DND-41 (cell line): Measurements from ENCODE around the gene CUL4B.

ENCODE experiments used
- ATAC-seq: fragments of 200-7000 bp; cut with Tn5 transposase; 3 replicates; pipeline ENCODE4 v1.9.1; 2021; ENCODE audit warnings: low read depth; ENCODE audit not compliant: insufficient read depth
- DNase-seq: peaks from one replicate; pipeline ENCODE4 v3.0.0-alpha.2; 2020
- H2AFZ ChIP-seq: 2 replicates; pipeline ENCODE4 v1.6.0; 2012; ENCODE audit warnings: low read depth, low read length
- H3K27ac ChIP-seq: 2 replicates; pipeline ENCODE4 v1.5.1; 2012; ENCODE audit warnings: low read length, inconsistent platforms
- H3K27me3 ChIP-seq: fragments of 200-600 bp; sonication (generic); 2 replicates; pipeline ENCODE4 v1.6.0; 2012; ENCODE audit warnings: low read length, mild to moderate bottlenecking, inconsistent platforms; ENCODE audit not compliant: insufficient read depth, poor library complexity
- H3K36me3 ChIP-seq: 2 replicates; pipeline ENCODE4 v1.5.1; 2012; ENCODE audit warnings: low read length, inconsistent platforms; ENCODE audit not compliant: insufficient read depth
- H3K4me1 ChIP-seq: 2 replicates; pipeline ENCODE4 v1.5.1; 2012; ENCODE audit warnings: mild to moderate bottlenecking, low read length; ENCODE audit not compliant: insufficient read depth
- H3K4me2 ChIP-seq: 2 replicates; pipeline ENCODE4 v1.6.0; 2012; ENCODE audit warnings: mild to moderate bottlenecking, moderate library complexity, low read length, inconsistent platforms; ENCODE audit not compliant: insufficient read depth
- H3K4me3 ChIP-seq, 2 experiments: fragments of 200-600 bp in 1 of 2; shearing (Covaris generic) in 1 of 2; 2 replicates each; pipeline ENCODE4 v1.5.1; 2012 to 2016; ENCODE audit warnings: inconsistent platforms in 2 of 2, low read length in 2 of 2, mild to moderate bottlenecking in 2 of 2, low read depth in 1 of 2, moderate library complexity in 1 of 2
- H3K79me2 ChIP-seq: 2 replicates; pipeline ENCODE4 v1.6.0; 2012; ENCODE audit warnings: low read length, inconsistent platforms; ENCODE audit not compliant: insufficient read depth
- H3K9ac ChIP-seq: 2 replicates; pipeline ENCODE4 v1.6.0; 2012; ENCODE audit warnings: low read depth, mild to moderate bottlenecking, inconsistent platforms, low read length, moderate library complexity
- H3K9me3 ChIP-seq: 2 replicates; pipeline ENCODE4 v1.5.1; 2012; ENCODE audit warnings: low read length, moderate library complexity, mild to moderate bottlenecking, inconsistent platforms; ENCODE audit not compliant: insufficient read depth, severe bottlenecking
- H4K20me1 ChIP-seq: 2 replicates; pipeline ENCODE4 v1.6.0; 2012; ENCODE audit warnings: low read length; ENCODE audit not compliant: insufficient read depth
- EZH2 ChIP-seq: IDR thresholded peaks from 3 replicates; pipeline ENCODE4 v1.6.1; 2012; ENCODE audit warnings: borderline replicate concordance, low read depth, mild to moderate bottlenecking, moderate library complexity, low read length, inconsistent platforms; ENCODE audit not compliant: severe bottlenecking
- TF ChIP-seq, protein P1 (sequence below): IDR thresholded peaks from 2 replicates; pipeline ENCODE4 v1.5.1; 2012; ENCODE audit warnings: borderline replicate concordance, low read length, moderate library complexity, mild to moderate bottlenecking; ENCODE audit not compliant: poor library complexity, severe bottlenecking; ENCODE audit errors: extremely low read depth

CUL4B gene

GRCh38 chrX:120517936-120518335 lies 42.8 kb downstream of the CUL4B start:
- H3K4me1 ChIP-seq, result no peaks in the 10 kb centered on the region
- no peak for ATAC-seq
- DNase-seq, result no peak
- H3K27ac ChIP-seq, result no peak overlapping the region
- H3K4me2 ChIP-seq, result no peak overlapping the region
- no peak overlapping the region for H3K9ac ChIP-seq
- H3K27me3 ChIP-seq, result no peaks in the 10 kb centered on the region
- no peaks in the 10 kb centered on the region for H3K79me2 ChIP-seq
- no peak overlapping the region for H3K4me3 ChIP-seq
- no peaks in the 10 kb centered on the region for H3K9me3 ChIP-seq
- H3K36me3 ChIP-seq, result no peaks in the 10 kb centered on the region
- no peaks in the 10 kb centered on the region for H4K20me1 ChIP-seq
- H2AFZ ChIP-seq, result no peak overlapping the region
- TF ChIP-seq, protein P1, sequence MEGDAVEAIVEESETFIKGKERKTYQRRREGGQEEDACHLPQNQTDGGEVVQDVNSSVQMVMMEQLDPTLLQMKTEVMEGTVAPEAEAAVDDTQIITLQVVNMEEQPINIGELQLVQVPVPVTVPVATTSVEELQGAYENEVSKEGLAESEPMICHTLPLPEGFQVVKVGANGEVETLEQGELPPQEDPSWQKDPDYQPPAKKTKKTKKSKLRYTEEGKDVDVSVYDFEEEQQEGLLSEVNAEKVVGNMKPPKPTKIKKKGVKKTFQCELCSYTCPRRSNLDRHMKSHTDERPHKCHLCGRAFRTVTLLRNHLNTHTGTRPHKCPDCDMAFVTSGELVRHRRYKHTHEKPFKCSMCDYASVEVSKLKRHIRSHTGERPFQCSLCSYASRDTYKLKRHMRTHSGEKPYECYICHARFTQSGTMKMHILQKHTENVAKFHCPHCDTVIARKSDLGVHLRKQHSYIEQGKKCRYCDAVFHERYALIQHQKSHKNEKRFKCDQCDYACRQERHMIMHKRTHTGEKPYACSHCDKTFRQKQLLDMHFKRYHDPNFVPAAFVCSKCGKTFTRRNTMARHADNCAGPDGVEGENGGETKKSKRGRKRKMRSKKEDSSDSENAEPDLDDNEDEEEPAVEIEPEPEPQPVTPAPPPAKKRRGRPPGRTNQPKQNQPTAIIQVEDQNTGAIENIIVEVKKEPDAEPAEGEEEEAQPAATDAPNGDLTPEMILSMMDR, result no peak
- no peak for TF ChIP-seq EZH2

GRCh38 chrX:120514236-120514635 lies 46.5 kb downstream of the CUL4B start:
- DNase-seq (no peak), ATAC-seq (no peak)
- no peak for TF ChIP-seq EZH2
- TF ChIP-seq, protein P1, result peak; percentile 23
- Histone ChIP-seq H3K4me3 (no peak overlapping the region), H3K27ac (no peak overlapping the region), H3K4me1 (no peaks in the 10 kb centered on the region), H3K36me3 (no peaks in the 10 kb centered on the region), H3K27me3 (no peaks in the 10 kb centered on the region), H4K20me1 (no peaks in the 10 kb centered on the region), H3K9me3 (no peaks in the 10 kb centered on the region), H3K79me2 (no peaks in the 10 kb centered on the region), H2AFZ (no peak overlapping the region), H3K9ac (no peak overlapping the region), H3K4me2 (no peak overlapping the region)

GRCh38 chrX:120512627-120513026 lies 48.1 kb downstream of the CUL4B start:
- Histone ChIP-seq H3K79me2 (no peaks in the 10 kb centered on the region), H3K27me3 (no peaks in the 10 kb centered on the region), H3K9me3 (no peaks in the 10 kb centered on the region), H4K20me1 (no peaks in the 10 kb centered on the region), H2AFZ (no peak overlapping the region), H3K4me2 (no peak overlapping the region), H3K9ac (no peak overlapping the region), H3K4me1 (no peaks in the 10 kb centered on the region), H3K36me3 (no peaks in the 10 kb centered on the region), H3K4me3 (no peak overlapping the region), H3K27ac (no peak overlapping the region)
- no peak for DNase-seq
- TF ChIP-seq EZH2, result no peak
- TF ChIP-seq, protein P1, result no peak
- ATAC-seq, result no peak

DNA sequence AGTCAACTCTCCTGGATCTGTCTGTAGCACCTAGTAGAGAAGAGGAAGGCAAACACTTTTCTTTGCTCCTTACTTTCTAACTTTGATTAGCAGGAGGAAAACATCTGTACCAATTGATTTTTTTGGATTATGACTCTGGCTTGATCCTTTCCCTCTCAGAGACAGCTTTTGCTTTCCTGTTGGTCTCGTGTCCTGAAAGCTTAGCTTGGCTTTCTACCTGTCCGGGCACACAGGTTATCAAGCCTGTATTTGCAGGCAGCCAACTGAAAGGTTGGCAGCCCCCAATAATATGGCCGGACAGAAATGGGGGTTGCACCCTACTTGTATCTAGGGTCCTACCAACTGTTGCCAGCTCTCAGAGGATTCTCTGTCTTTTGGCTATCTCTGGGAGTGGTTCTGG lies 48.5 kb downstream of the CUL4B start:
- ATAC-seq (no peak), DNase-seq (no peak)
- H3K27me3 ChIP-seq, result no peaks in the 10 kb centered on the region
- no peak overlapping the region for H3K27ac ChIP-seq
- TF ChIP-seq EZH2, result no peak
- TF ChIP-seq, protein P1, result no peak
- no peaks in the 10 kb centered on the region for H3K36me3 ChIP-seq
- no peak overlapping the region for H3K9ac ChIP-seq
- H3K4me3 ChIP-seq, result no peak overlapping the region
- no peak overlapping the region for H2AFZ ChIP-seq
- H3K4me2 ChIP-seq, result no peak overlapping the region
- H3K9me3 ChIP-seq, result no peaks in the 10 kb centered on the region
- no peaks in the 10 kb centered on the region for H4K20me1 ChIP-seq
- no peaks in the 10 kb centered on the region for H3K4me1 ChIP-seq
- H3K79me2 ChIP-seq, result no peaks in the 10 kb centered on the region
